ENCODE data around the gene COP1.

Gene COP1

DNA sequence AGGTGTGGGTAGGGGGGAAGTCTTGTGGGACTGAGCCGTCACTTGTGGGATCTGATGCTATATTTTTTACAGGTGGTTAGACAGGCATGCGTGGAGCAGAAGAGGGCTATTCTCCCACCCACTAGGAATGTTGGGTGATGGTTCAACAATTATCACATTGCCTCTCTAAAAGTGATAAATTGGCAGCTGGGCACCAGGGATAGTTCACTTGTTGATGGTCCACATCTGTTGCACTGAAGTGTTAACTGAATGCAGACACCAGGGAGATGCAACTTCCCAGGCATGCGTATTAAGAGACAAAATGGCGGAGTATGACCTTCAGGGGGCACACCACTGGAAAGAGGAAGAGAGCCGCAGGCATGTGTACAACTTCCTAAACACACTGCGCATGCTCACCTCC is 270.4 kb downstream of the COP1 start:
- no peak overlapping the region for H3K4me3 ChIP-seq (ENCODE audit: low read depth, low read length)
- TF ChIP-seq POLR2A (IDR thresholded peaks at IDR 0.05; ENCODE audit: extremely low read depth, insufficient read length) (no peak), MYC (IDR thresholded peaks at IDR 0.05; ENCODE audit: low read depth, low read length) (no peak)
- DNase-seq (ENCODE audit: low read depth) = peak; percentile 1

DNA sequence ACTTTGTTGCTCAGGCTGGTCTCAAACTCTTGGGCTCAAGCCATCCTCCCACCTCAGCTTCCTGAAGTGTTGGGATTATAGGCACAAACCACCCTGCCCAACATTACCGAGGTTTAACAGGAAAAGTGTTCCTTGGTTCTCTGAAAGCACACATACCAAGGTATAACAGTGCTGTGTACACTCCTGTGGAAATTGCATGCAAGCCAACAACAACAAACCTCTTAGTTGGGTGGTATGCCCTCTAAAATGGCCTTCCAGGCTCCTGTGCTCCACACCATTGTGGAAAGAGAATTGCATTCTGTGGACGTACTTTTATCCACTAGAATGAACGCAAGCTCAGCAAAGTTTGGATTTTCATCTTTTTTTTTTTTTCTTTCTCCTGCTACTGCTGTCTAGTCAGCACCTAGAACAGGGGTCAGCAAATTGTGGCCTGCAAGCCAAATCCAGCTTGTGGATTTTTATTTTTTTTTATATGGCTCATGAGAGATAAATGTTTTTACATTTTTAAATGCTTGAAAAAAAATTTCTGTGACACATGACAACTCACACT is 271.4 kb downstream of the COP1 start:
- no peak for TF ChIP-seq POLR2A (IDR thresholded peaks at IDR 0.05; ENCODE audit: extremely low read depth, insufficient read length)
- TF ChIP-seq MYC (IDR thresholded peaks at IDR 0.05; ENCODE audit: low read depth, low read length) = no peak
- TF ChIP-seq, protein P1, sequence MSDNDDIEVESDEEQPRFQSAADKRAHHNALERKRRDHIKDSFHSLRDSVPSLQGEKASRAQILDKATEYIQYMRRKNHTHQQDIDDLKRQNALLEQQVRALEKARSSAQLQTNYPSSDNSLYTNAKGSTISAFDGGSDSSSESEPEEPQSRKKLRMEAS (IDR thresholded peaks at IDR 0.05; ENCODE audit: low read depth, low read length) = no peak
- H3K4me3 ChIP-seq (ENCODE audit: low read depth, low read length) = no peak overlapping the region
- DNase-seq (ENCODE audit: low read depth) = no peak

DNA sequence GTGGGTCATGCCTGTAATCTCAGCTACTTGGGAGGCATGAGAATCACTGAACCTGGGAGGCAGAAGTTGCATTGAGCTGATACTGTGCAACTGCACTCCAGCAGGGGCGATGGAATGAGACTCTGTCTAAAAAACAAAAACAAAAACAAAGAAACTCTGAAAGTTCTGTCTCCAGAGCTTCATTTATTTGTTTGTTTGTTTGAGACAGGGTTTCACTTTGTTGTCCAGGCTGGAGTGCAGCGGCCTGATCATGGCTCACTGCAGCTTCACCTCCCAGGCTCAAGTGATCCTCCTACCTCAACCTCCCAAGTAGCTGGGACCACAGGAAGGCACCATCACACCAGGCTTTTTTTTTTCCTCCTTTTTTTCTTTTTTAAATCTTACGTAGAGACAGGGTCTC is 271.9 kb downstream of the COP1 start:
- TF ChIP-seq MYC (IDR thresholded peaks at IDR 0.05; ENCODE audit: low read depth, low read length) (no peak), POLR2A (IDR thresholded peaks at IDR 0.05; ENCODE audit: extremely low read depth, insufficient read length) (no peak)
- TF ChIP-seq, protein P2, sequence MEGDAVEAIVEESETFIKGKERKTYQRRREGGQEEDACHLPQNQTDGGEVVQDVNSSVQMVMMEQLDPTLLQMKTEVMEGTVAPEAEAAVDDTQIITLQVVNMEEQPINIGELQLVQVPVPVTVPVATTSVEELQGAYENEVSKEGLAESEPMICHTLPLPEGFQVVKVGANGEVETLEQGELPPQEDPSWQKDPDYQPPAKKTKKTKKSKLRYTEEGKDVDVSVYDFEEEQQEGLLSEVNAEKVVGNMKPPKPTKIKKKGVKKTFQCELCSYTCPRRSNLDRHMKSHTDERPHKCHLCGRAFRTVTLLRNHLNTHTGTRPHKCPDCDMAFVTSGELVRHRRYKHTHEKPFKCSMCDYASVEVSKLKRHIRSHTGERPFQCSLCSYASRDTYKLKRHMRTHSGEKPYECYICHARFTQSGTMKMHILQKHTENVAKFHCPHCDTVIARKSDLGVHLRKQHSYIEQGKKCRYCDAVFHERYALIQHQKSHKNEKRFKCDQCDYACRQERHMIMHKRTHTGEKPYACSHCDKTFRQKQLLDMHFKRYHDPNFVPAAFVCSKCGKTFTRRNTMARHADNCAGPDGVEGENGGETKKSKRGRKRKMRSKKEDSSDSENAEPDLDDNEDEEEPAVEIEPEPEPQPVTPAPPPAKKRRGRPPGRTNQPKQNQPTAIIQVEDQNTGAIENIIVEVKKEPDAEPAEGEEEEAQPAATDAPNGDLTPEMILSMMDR (IDR thresholded peaks at IDR 0.05; ENCODE audit: low read depth, low read length) = no peak
- TF ChIP-seq, protein P1 (IDR thresholded peaks at IDR 0.05; ENCODE audit: low read depth, low read length) = no peak

DNA sequence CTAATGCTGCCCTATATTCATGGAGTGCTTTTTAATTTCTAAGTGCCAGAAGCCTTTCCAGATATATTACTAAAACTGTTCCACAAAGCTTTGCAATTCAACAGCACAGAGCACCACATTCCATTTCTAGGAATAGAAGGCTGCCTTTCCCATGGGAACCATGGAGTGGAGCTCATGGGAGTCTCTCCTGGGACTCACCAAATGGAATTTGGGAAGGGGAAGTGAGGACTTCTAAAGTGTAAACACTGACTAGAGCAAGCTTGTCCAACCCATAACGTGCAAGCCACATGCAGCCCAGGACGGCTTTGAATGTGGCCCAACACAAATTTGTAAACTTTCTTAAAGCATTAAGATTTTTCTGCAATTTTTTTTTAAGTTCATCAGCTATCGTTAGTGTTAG is 273.3 kb downstream of the COP1 start:
- no peak for DNase-seq (ENCODE audit: low read depth)
- H3K4me3 ChIP-seq (ENCODE audit: low read depth, low read length) = no peak overlapping the region
- TF ChIP-seq MYC (IDR thresholded peaks at IDR 0.05; ENCODE audit: low read depth, low read length) = no peak
- TF ChIP-seq, protein P2 (IDR thresholded peaks at IDR 0.05; ENCODE audit: low read depth, low read length) = no peak
- TF ChIP-seq, protein P1 (IDR thresholded peaks at IDR 0.05; ENCODE audit: low read depth, low read length) = no peak
- no peak for TF ChIP-seq POLR2A (IDR thresholded peaks at IDR 0.05; ENCODE audit: extremely low read depth, insufficient read length)

More for the DNA sequence above, 271.9 kb downstream of the COP1 start:
- no peak overlapping the region for H3K4me3 ChIP-seq (ENCODE audit: low read depth, low read length)
- no peak for DNase-seq (ENCODE audit: low read depth)

DNA sequence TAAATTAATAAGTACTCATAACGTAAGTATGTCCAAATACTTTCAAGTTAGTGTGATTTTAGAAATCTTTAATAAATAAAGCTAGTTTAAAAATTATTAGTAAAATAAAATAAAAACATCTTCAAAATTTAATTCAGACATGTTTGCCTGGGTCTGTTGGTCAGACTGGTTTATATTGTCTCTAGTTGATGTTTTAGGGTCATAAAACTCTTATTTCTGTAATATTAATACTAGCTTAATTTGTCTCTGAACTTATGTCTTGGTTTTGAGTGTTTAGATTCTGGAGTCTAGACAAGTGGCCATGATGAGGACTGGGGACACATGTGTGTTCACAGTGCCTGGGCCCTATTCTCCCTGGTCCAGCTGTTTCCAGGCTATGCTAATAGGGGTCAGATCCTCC is 279.1 kb downstream of the COP1 start:
- TF ChIP-seq, protein P2 (IDR thresholded peaks at IDR 0.05; ENCODE audit: low read depth, low read length) = no peak
- TF ChIP-seq POLR2A (IDR thresholded peaks at IDR 0.05; ENCODE audit: extremely low read depth, insufficient read length) = no peak
- DNase-seq (ENCODE audit: low read depth) = peak; percentile 1
- no peak overlapping the region for H3K4me3 ChIP-seq (ENCODE audit: low read depth, low read length)

DNA sequence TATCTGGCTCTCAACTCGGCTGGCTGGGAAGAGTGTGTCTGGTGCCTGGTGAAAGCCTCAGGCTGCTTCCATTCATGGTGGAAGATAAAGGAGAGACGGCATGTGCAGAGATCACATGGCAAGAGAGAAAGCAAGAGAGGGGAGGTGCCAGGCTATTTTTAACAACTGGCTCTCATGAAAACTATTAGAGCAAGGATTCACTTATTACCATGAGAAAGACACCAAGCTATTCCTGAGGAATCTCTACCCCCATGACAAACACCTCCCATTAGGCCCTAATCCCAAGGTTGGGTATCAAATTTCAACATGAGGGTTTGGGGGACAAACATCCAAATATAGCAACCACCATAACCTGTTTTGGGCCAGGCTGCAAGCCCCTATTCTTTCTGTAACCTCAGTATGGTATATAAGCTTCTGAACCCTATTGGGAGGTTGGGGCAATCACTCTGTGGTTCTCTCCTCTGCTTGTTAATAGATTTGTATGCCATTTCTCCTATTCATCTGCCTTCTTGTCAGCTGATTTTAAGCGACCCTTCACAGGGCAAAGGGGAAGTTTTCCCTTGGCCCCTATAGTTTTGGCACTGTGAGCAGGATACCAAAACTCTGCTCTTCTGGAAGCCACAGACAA is 284.7 kb downstream of the COP1 start:
- no peak overlapping the region for H3K4me3 ChIP-seq (ENCODE audit: low read depth, low read length)
- TF ChIP-seq, protein P2 (IDR thresholded peaks at IDR 0.05; ENCODE audit: low read depth, low read length) = no peak
- TF ChIP-seq, protein P1 (IDR thresholded peaks at IDR 0.05; ENCODE audit: low read depth, low read length) = no peak
- TF ChIP-seq POLR2A (IDR thresholded peaks at IDR 0.05; ENCODE audit: extremely low read depth, insufficient read length) (no peak), MYC (IDR thresholded peaks at IDR 0.05; ENCODE audit: low read depth, low read length) (no peak)
- no peak for DNase-seq (ENCODE audit: low read depth)

DNA sequence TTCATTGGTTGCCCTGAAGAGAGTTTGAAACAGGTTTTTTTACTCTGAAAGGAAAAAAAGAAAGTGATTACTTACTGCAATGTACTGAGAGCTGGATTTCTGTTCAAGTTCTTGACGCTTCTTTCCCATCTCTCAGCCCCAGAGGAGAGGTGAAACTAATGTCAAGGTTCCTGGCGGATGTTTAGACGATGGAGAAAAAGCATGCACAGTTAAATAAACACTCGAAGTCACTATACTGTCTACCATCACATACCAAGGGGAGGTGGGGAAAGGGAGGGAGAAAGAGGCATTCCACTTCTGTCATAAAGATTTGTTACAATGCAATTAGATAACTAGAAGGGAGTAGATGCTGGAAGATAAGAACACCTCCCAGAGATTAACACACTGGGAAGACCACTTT is 286.7 kb downstream of the COP1 start:
- no peak for DNase-seq (ENCODE audit: low read depth)
- TF ChIP-seq, protein P1 (IDR thresholded peaks at IDR 0.05; ENCODE audit: low read depth, low read length) = no peak
- no peak for TF ChIP-seq MYC (IDR thresholded peaks at IDR 0.05; ENCODE audit: low read depth, low read length)
- no peak for TF ChIP-seq POLR2A (IDR thresholded peaks at IDR 0.05; ENCODE audit: extremely low read depth, insufficient read length)
- TF ChIP-seq, protein P2 (IDR thresholded peaks at IDR 0.05; ENCODE audit: low read depth, low read length) = no peak
- H3K4me3 ChIP-seq (ENCODE audit: low read depth, low read length) = no peak overlapping the region

Data from NB4 (cell line).